Activated naive CD8-positive, alpha-beta T cell treated with anti-CD3 and anti-CD28 coated beads for 36 hours (primary cell): ENCODE data around the gene SLC7A6. TPM values are rescaled to one million over a fixed set of nuclear protein-coding genes. Genes with fewer than 3 reads are reported as not detected.

Source experiments
- DNase-seq: peaks from one replicate; pipeline ENCODE4 v3.0.0; 2021
- H3K27ac Mint-ChIP-seq: one replicate; pipeline ENCODE4 v1.8.0; 2022; ENCODE audit warnings: mild to moderate bottlenecking, moderate library complexity, mixed read lengths
- H3K27me3 Mint-ChIP-seq: one replicate; pipeline ENCODE4 v1.8.0; 2022; ENCODE audit warnings: mild to moderate bottlenecking, mixed read lengths
- H3K36me3 Mint-ChIP-seq: one replicate; pipeline ENCODE4 v1.8.0; 2021; ENCODE audit warnings: mild to moderate bottlenecking, mixed read lengths
- H3K4me1 Mint-ChIP-seq: one replicate; pipeline ENCODE4 v1.8.0; 2021; ENCODE audit warnings: mixed read lengths
- H3K4me3 Mint-ChIP-seq: one replicate; pipeline ENCODE4 v1.8.0; 2022; ENCODE audit warnings: mild to moderate bottlenecking, moderate library complexity, mixed read lengths
- H3K9me3 Mint-ChIP-seq: one replicate; pipeline ENCODE4 v1.8.0; 2022; ENCODE audit warnings: mixed read lengths
- total RNA-seq, 2 experiments: library from RNA; stranded (reverse); gene quantifications; one replicate each; pipeline ENCODE4 v1.2.3, GENCODE V29; 2021

The SLC7A6 gene
- total RNA-seq, 2 experiments from 2014 or later = 65.9 to 69.9 TPM

GRCh38 chr16:68319185-68319908, 55.0 kb downstream of the SLC7A6 start:
- Mint-ChIP-seq H3K36me3 (peaks cover 19% of the 10 kb centered on the region), H3K9me3 (no peaks in the 10 kb centered on the region), H3K27me3 (no peaks in the 10 kb centered on the region), H3K4me3 (peak overlapping the region; percentile 26), H3K27ac (peak overlapping the region; percentile 73), H3K4me1 (peaks cover 18% of the 10 kb centered on the region)
- DNase-seq = peak; percentile 66

GRCh38 chr16:68324336-68324735, 60.0 kb downstream of the SLC7A6 start:
- Mint-ChIP-seq H3K9me3 (no peaks in the 10 kb centered on the region), H3K27ac (no peak overlapping the region), H3K4me1 (peaks cover 20% of the 10 kb centered on the region), H3K4me3 (no peak overlapping the region), H3K36me3 (peaks cover 10% of the 10 kb centered on the region), H3K27me3 (no peaks in the 10 kb centered on the region)
- no peak for DNase-seq

- H3K4me1 Mint-ChIP-seq = peaks cover 18% of the 10 kb centered on the region
- no peak for DNase-seq
- no peak overlapping the region for H3K4me3 Mint-ChIP-seq
- no peaks in the 10 kb centered on the region for H3K27me3 Mint-ChIP-seq
- H3K36me3 Mint-ChIP-seq = peaks cover 10% of the 10 kb centered on the region
- no peaks in the 10 kb centered on the region for H3K9me3 Mint-ChIP-seq
- H3K27ac Mint-ChIP-seq = no peak overlapping the region
Observed at GRCh38 chr16:68324780-68325357, 60.5 kb downstream of the SLC7A6 start.

- Mint-ChIP-seq H3K4me3 (no peak overlapping the region), H3K27me3 (no peaks in the 10 kb centered on the region), H3K4me1 (peaks cover 21% of the 10 kb centered on the region), H3K27ac (no peak overlapping the region), H3K9me3 (no peaks in the 10 kb centered on the region), H3K36me3 (peaks cover 10% of the 10 kb centered on the region)
- peak; percentile 75 for DNase-seq
Observed at GRCh38 chr16:68328151-68328859, 64.0 kb downstream of the SLC7A6 start.

GRCh38 chr16:68328860-68329390, 64.6 kb downstream of the SLC7A6 start:
- Mint-ChIP-seq H3K27me3 (no peaks in the 10 kb centered on the region), H3K4me3 (no peak overlapping the region), H3K4me1 (peaks cover 21% of the 10 kb centered on the region), H3K36me3 (peaks cover 10% of the 10 kb centered on the region), H3K27ac (no peak overlapping the region), H3K9me3 (no peaks in the 10 kb centered on the region)
- no peak for DNase-seq

GRCh38 chr16:68331879-68332410, 67.6 kb downstream of the SLC7A6 start:
- Mint-ChIP-seq H3K27ac (no peak overlapping the region), H3K27me3 (no peaks in the 10 kb centered on the region), H3K36me3 (peaks cover 14% of the 10 kb centered on the region), H3K4me1 (peaks cover 16% of the 10 kb centered on the region), H3K9me3 (no peaks in the 10 kb centered on the region), H3K4me3 (no peak overlapping the region)
- DNase-seq = no peak

GRCh38 chr16:68332411-68333121, 68.2 kb downstream of the SLC7A6 start:
- no peak overlapping the region for H3K4me3 Mint-ChIP-seq
- no peak for DNase-seq

GRCh38 chr16:68335175-68335574, 70.8 kb downstream of the SLC7A6 start:
- H3K9me3 Mint-ChIP-seq = no peaks in the 10 kb centered on the region
- H3K4me1 Mint-ChIP-seq = peaks cover 9% of the 10 kb centered on the region
- DNase-seq = no peak
- no peak overlapping the region for H3K27ac Mint-ChIP-seq
- no peaks in the 10 kb centered on the region for H3K27me3 Mint-ChIP-seq
- peaks cover 24% of the 10 kb centered on the region for H3K36me3 Mint-ChIP-seq
- no peak overlapping the region for H3K4me3 Mint-ChIP-seq

More at GRCh38 chr16:68332411-68333121, 68.2 kb downstream of the SLC7A6 start:
- Mint-ChIP-seq H3K27me3 (no peaks in the 10 kb centered on the region), H3K36me3 (peaks cover 12% of the 10 kb centered on the region), H3K4me1 (peaks cover 13% of the 10 kb centered on the region), H3K27ac (no peak overlapping the region), H3K9me3 (no peaks in the 10 kb centered on the region)

GRCh38 chr16:68338326-68339119, 74.2 kb downstream of the SLC7A6 start:
- Mint-ChIP-seq H3K9me3 (no peaks in the 10 kb centered on the region), H3K4me1 (no peaks in the 10 kb centered on the region), H3K27me3 (no peaks in the 10 kb centered on the region), H3K36me3 (peaks cover 34% of the 10 kb centered on the region), H3K27ac (no peak overlapping the region), H3K4me3 (no peak overlapping the region)
- DNase-seq = no peak

- Mint-ChIP-seq H3K27me3 (no peaks in the 10 kb centered on the region), H3K9me3 (no peaks in the 10 kb centered on the region), H3K4me1 (no peaks in the 10 kb centered on the region), H3K27ac (no peak overlapping the region), H3K36me3 (peaks cover 34% of the 10 kb centered on the region), H3K4me3 (no peak overlapping the region)
- no peak for DNase-seq
Observed at GRCh38 chr16:68339214-68339613, 74.9 kb downstream of the SLC7A6 start.

- peaks cover 48% of the 10 kb centered on the region for H3K36me3 Mint-ChIP-seq
- no peaks in the 10 kb centered on the region for H3K9me3 Mint-ChIP-seq
Observed at GRCh38 chr16:68342620-68343019, 78.3 kb downstream of the SLC7A6 start.

GRCh38 chr16:68343137-68343536, 78.8 kb downstream of the SLC7A6 start:
- H3K4me3 Mint-ChIP-seq = no peak overlapping the region
- H3K36me3 Mint-ChIP-seq = peaks cover 47% of the 10 kb centered on the region
- no peak overlapping the region for H3K27ac Mint-ChIP-seq
- no peaks in the 10 kb centered on the region for H3K9me3 Mint-ChIP-seq
- H3K4me1 Mint-ChIP-seq = peaks cover 18% of the 10 kb centered on the region
- no peak for DNase-seq
- H3K27me3 Mint-ChIP-seq = no peaks in the 10 kb centered on the region

More at GRCh38 chr16:68342620-68343019, 78.3 kb downstream of the SLC7A6 start:
- H3K4me1 Mint-ChIP-seq = peaks cover 15% of the 10 kb centered on the region
- no peaks in the 10 kb centered on the region for H3K27me3 Mint-ChIP-seq
- DNase-seq = no peak
- no peak overlapping the region for H3K27ac Mint-ChIP-seq
- no peak overlapping the region for H3K4me3 Mint-ChIP-seq

- no peak for DNase-seq
- peaks cover 50% of the 10 kb centered on the region for H3K36me3 Mint-ChIP-seq
Observed at GRCh38 chr16:68344252-68344651, 79.9 kb downstream of the SLC7A6 start.

GRCh38 chr16:68345351-68345810, 81.1 kb downstream of the SLC7A6 start:
- DNase-seq = peak; percentile 40
- peaks cover 18% of the 10 kb centered on the region for H3K4me1 Mint-ChIP-seq
- no peaks in the 10 kb centered on the region for H3K27me3 Mint-ChIP-seq
- H3K36me3 Mint-ChIP-seq = peaks cover 42% of the 10 kb centered on the region
- no peak overlapping the region for H3K27ac Mint-ChIP-seq
- no peaks in the 10 kb centered on the region for H3K9me3 Mint-ChIP-seq
- H3K4me3 Mint-ChIP-seq = no peak overlapping the region

More at GRCh38 chr16:68344252-68344651, 79.9 kb downstream of the SLC7A6 start:
- peaks cover 18% of the 10 kb centered on the region for H3K4me1 Mint-ChIP-seq
- no peak overlapping the region for H3K4me3 Mint-ChIP-seq
- no peaks in the 10 kb centered on the region for H3K27me3 Mint-ChIP-seq
- H3K9me3 Mint-ChIP-seq = no peaks in the 10 kb centered on the region
- no peak overlapping the region for H3K27ac Mint-ChIP-seq
